HG03457 (cell line): ENCODE data around the gene IKBIP.
A peak's percentile ranks its signal among the peaks of the same experiment; 100 is the strongest.
"Not testable (repeated sequence)": the region's sequence is repeated elsewhere in the genome, so short reads cannot be mapped to it uniquely, and the experiment has no call there.

Source experiments
- ATAC-seq: cut with Tn5 transposase; IDR thresholded peaks from one replicate; pipeline ENCODE4 v1.9.1; 2021; ENCODE audit warnings: moderate number of reproducible peaks; ENCODE audit not compliant: unreplicated experiment

Gene IKBIP, protein sequence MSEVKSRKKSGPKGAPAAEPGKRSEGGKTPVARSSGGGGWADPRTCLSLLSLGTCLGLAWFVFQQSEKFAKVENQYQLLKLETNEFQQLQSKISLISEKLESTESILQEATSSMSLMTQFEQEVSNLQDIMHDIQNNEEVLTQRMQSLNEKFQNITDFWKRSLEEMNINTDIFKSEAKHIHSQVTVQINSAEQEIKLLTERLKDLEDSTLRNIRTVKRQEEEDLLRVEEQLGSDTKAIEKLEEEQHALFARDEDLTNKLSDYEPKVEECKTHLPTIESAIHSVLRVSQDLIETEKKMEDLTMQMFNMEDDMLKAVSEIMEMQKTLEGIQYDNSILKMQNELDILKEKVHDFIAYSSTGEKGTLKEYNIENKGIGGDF

DNA sequence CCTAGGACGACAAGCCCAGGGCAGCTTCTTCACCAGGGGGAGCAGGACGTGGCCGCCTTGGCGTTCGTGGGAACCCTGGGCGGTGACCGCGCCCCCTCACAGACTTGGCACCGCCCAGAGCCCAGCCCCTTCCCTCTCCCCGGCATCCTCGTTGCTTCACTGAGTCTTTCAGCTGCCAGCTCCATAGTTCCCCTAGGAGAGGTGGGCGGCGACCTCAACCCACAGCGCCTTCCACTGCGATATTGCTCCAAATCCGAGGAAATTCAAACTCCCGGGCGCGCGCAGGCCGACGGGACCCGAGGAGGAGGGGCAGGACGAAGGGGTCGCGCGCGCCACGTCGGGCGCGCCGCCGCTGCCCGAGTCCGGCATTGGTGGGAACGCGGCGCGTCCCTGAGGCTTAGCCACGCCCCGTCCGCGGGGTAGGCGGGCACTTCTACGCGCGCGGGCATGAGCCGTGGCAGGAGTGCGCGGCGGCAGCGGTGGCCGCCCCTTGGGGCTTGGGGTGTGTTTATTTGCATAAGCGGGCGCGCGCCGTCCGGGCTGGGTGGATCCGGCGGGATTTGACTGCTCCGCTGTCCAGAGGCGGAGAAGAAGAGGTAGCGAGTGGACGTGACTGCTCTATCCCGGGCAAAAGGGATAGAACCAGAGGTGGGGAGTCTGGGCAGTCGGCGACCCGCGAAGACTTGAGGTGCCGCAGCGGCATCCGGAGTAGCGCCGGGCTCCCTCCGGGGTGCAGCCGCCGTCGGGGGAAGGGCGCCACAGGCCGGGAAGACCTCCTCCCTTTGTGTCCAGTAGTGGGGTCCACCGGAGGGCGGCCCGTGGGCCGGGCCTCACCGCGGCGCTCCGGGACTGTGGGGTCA is at the start of gene IKBIP, which contains the start of gene APAF1:
Gene IKBIP (minus strand): TSS at position 77 of the 860 bp plus-strand sequence. CDS start 87 bp downstream, outside the sequence.
Gene APAF1 (plus strand): TSS at position 579 of the 860 bp plus-strand sequence. CDS start 3,070 bp downstream, outside the sequence.
- peak; percentile 89 for ATAC-seq

- no peak for ATAC-seq
These were observed 46.8 kb upstream of the IKBIP start for GRCh38 chr12:98691351-98691750.

DNA sequence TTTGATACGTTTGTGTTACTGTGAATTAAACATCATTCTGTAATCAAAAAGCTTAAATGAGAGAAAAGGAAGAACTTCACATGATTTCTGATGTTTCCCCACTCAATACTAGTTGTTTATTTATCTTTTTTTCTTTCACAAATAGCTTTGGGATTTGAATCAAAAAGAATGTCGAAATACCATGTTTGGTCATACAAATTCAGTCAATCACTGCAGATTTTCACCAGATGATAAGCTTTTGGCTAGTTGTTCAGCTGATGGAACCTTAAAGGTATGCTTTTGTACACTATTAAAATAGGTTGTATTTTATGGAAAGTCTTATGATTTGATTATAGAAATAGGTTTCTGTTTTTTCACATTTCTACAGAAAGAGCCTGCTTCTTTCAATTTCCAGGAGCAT is 42.0 kb upstream of the IKBIP start:
- ATAC-seq, result no peak

DNA sequence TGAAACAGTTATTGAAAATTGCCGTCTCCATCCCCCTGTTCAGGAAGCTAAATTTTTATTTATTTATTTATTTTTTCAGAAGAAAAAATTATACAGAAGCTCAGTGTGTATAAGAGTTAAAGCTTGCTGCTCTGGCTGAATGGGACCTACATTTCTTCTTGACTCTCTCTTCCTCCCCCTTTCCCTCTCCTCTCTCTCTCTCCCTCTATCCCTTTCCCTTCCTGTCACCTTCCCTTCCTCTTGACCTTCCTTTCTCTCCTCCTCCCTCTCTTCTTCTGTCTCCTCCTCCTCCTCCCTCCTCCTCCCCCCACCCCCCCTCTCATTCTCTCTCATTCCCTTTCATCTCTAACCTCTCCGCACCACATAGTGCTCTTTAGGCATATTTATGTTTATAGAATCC is 39.6 kb upstream of the IKBIP start:
- no peak for ATAC-seq

DNA sequence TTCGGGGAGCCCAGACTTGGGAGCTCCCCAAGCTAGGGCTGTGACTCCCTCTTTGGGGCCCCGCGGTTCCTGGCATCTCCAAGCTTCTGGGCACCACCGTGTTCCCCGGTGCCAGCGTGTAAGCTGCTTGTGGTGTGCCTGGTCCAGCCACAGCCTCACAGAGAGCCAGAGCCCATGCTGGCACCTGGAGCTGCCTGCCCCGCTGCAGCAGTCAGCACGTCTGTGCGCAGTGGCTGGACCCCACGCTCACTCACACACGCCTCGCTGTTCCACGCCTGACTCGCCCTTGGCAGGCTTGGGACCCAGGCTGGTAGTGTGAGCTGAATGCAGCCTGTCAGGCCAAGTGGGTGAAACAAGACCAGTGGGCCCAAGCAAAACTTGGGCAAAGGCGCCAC is 35.0 kb upstream of the IKBIP start:
- no peak for ATAC-seq

- no peak for ATAC-seq
These were observed 34.5 kb upstream of the IKBIP start for GRCh38 chr12:98678946-98679610.

- no peak for ATAC-seq
These were observed 33.8 kb upstream of the IKBIP start for GRCh38 chr12:98678236-98678945.

DNA sequence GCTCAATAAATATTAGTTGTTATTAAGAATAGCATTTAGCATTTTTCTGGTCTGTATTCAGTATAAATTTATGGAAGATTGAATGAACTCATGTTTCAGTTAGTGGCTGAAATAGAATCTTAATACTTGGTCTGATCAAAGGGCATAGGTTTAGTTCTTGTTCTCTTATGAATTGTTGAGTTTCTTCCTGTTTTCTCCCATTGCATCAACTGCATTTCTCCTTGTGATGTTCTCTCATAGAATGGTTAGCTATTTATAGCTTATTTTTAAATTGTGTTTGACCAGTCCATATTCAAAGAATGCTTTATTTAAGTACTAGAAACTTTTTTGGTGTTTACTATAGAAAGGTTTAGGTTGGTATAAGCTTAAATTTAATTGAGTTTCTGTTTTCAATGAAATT is 30.3 kb upstream of the IKBIP start:
- no peak for ATAC-seq

- no peak for ATAC-seq
These were observed 26.9 kb upstream of the IKBIP start for GRCh38 chr12:98671459-98671858.

DNA sequence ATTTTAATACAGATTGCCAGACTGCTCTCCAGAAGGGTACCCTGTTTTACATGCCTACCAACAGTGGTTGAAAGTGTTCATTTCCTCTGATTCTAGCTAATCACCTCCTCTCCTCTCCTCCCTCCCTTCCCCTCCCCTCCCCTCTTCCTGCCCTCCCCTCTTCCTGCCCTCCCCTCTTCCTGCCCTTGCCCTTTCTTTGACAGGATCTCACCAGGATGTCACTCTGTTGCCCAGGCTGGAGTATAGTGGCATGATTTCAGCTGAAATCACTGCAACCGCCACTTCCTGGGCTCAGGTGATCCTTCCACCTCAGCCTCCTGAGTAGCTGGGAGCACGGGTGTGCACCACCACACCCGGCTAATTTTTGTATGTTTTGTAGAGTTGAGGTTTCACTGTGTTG is 25.2 kb upstream of the IKBIP start:
- no peak for ATAC-seq

- ATAC-seq, result no peak
These were observed 15.9 kb upstream of the IKBIP start for GRCh38 chr12:98660521-98660920.

DNA sequence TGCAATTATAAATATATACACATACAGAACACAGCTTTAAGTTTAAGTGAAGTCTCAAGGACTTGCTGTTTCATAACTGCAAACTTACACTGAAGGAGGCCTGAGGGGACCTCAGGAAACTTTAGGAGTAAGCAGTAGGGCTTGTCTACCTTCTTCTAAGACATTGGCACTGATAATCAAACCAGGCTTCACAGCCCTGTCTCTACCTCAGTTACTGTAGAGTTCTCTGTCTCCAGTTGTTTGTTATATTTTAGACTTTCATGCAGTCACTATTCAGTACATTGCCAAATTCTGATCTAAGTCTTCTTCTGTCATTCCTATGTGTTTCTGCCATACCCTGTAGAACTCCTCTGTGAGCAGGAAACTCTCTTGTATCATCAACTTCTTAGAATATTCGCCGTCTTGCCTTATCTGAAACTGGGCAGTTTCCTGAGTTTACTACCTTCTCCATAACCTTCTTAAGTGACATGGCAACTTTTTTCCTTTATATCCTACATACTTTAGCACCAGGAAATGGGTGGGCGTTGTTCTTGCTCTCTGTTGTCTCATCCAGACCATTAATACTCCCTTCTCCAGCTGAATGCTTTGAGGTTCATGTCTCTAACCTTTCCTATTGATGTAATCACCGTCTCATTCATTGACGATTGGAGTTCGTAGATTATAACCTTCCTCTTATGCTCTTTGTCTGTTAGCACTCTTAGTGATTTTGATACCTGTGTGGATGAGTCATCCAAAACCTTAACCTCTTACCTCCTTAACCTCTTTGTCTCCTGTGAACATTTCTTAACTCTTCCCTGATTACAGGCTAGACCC is 11.9 kb upstream of the IKBIP start:
- no peak for ATAC-seq

DNA sequence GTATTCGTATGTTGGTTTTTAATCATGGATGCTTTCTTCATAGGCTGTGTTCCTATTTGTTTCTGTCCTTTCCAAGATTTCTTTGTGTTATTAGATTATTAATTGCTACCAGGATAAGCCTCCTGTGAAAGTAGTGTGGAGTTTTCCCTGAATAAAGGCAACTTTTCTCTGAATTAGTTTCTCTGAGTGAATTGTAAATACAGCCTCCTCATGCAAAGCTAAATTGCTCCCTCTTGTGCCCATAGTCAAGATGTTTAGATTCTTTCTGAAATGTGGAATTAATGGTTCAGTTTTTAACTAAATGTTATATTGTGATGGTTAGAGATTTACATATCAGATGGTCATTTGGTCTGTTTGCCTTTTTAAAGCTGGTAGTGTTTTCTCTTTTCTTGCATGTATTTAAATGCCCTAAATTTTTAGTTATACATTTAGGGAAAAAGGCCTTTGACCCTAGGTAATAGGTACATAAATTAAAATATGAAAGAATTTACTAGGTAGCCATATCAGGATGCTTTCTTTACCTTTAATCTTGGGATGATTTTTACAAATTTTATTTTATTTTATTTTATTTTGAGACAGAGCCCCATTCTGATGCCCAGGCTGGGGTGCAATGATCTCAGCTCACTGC is 9.4 kb upstream of the IKBIP start:
- ATAC-seq, result no peak

GRCh38 chr12:98651328-98651727 is 6.7 kb upstream of the IKBIP start:
- ATAC-seq, result no peak

DNA sequence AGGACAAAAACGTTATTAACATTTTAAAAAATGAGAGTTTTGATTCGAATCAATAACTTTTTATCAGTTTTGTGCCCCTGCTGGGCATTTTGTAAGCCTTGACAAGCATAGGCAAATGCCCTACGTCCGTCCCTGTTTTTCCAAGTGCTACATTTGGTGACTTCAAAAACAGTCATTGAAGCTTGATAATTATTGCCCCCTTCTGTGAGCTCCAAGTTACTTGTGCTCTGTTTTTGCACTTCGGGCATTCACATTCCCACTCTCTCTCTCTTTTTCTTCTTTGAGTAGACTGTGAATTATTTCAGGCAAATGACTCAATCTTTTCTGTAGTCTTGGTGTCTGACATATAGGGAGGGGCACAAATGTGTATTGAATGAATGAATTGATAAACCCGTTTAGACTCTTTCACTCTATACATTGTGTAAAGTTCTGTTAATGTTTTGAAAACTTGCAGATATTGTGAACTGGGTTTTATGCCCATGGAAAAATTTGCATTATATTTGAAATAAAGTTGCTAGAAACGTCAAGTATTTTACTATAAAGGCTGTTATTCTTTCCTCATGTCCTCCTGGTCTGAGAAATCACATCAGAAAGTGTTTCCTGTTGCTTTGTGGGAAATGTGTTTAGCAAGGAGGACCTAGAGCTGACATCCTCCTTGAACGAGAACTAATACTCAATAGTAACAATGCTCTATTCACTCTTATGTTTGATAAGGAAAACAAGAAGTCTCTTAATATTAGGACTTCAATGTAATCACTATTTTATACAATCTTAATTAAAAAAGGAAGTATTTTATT is 1.9 kb upstream of the IKBIP start:
- ATAC-seq, result no peak

- ATAC-seq, result no peak
These were observed 1.0 kb upstream of the IKBIP start for GRCh38 chr12:98645572-98646067.

GRCh38 chr12:98644433-98644711 is 216 bp downstream of the IKBIP start:
- ATAC-seq, result peak; percentile 14

DNA sequence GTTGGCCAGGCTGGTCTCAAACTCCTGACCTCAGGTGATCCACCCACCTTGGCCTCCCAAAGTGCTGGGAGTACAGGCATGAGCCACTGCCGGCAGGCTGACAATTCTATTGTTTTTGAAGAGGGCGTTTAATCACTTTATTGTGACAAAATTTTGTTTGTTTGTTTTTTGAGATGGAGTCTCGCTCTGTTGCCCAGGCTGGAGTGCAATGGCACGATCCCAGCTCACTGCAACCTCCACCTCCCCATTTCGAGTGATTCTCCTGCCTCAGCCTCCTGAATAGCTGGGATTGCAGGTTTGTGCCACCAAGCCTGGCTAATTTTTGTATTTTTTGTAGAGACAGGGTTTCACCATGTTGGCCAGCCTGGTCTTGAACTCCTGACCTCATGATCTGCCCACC is 1.8 kb downstream of the IKBIP start:
- not testable (repeated sequence) for ATAC-seq

DNA sequence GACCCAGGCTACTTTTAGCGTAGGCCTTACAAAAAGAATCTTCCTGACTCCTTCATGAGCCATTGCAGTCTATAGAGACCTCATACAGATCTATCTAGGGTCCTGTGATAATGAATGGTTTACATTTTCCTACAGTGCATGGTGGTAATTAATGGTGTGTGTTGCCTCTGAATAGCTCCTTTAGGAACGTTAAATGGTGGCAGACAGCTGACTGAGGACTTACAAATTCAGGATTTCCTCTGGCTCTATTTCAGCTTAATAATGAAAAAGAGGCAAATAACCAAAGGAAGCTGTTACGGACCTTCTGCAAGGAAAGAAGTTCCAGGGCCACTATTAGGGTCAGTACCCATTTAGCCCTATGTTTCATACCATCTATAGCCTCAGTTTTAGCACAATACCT is 5.1 kb downstream of the IKBIP start:
- ATAC-seq, result no peak
